ENCODE data around the gene LRRIQ1. TPM values are rescaled to one million over a fixed set of nuclear protein-coding genes. Genes with fewer than 3 reads are reported as not detected.
A peak's percentile ranks its signal among the peaks of the same experiment; 100 is the strongest.

LRRIQ1 gene
- total and polyA plus RNA-seq, 2 donors from 2014 or later, result 2.4 to 8.5 TPM

DNA sequence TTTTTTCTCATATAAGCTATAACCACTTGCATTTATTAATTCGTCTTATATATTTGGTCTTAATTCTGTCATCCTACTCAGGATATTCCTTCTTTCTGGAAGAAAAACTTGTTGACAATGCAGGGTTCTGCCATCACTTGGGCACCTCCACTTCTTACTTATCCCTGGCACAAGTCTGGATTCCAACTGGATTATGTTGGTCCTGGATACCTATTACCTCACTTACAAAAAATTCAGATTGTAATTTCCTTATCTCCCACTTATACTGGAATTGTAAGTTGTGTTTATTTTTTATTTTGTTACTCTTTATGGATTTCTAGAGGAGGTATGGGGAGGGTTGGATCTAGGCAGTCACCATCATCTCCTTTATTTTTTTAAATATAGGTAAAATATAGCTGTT, 36.7 kb downstream of the LRRIQ1 start:
- FAIRE-seq (no peak), DNase-seq (no peak)
- intact Hi-C loops (cut with DNase I), result no loop called here
- Histone ChIP-seq H3K4me3 (ENCODE audit: low read length in 3 of 3) (no peak overlapping the region), H3K27ac (ENCODE audit: low read depth in 2 of 2, low read length in 2 of 2) (no peak overlapping the region), H3K36me3 (ENCODE audit: control insufficient read depth in 2 of 3, insufficient read depth in 3 of 3, low read length in 3 of 3) (no peaks in the 10 kb centered on the region), H3K9ac (ENCODE audit: low read length in 3 of 3) (no peak overlapping the region), H3K9me3 (ENCODE audit: control insufficient read depth in 2 of 3, insufficient read depth in 1 of 3, low read length in 3 of 3) (no peaks in the 10 kb centered on the region), H3K4me1 (ENCODE audit: control insufficient read depth in 2 of 3, insufficient read depth in 2 of 3, low read depth in 1 of 3, low read length in 3 of 3) (no peaks in the 10 kb centered on the region), H3K27me3 (ENCODE audit: control insufficient read depth, insufficient read depth, low read length) (no peaks in the 10 kb centered on the region)
- TF ChIP-seq, protein P1, sequence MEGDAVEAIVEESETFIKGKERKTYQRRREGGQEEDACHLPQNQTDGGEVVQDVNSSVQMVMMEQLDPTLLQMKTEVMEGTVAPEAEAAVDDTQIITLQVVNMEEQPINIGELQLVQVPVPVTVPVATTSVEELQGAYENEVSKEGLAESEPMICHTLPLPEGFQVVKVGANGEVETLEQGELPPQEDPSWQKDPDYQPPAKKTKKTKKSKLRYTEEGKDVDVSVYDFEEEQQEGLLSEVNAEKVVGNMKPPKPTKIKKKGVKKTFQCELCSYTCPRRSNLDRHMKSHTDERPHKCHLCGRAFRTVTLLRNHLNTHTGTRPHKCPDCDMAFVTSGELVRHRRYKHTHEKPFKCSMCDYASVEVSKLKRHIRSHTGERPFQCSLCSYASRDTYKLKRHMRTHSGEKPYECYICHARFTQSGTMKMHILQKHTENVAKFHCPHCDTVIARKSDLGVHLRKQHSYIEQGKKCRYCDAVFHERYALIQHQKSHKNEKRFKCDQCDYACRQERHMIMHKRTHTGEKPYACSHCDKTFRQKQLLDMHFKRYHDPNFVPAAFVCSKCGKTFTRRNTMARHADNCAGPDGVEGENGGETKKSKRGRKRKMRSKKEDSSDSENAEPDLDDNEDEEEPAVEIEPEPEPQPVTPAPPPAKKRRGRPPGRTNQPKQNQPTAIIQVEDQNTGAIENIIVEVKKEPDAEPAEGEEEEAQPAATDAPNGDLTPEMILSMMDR (IDR thresholded peaks at IDR 0.05; ENCODE audit: borderline replicate concordance, extremely low read depth, insufficient read depth), result no peak

GRCh38 chr12:85076688-85077430, 40.7 kb downstream of the LRRIQ1 start:
- no peaks in the 10 kb centered on the region for H3K4me1 ChIP-seq (ENCODE audit: control insufficient read depth in 2 of 3, insufficient read depth in 2 of 3, low read depth in 1 of 3, low read length in 3 of 3)
- no peak overlapping the region for H3K27ac ChIP-seq (ENCODE audit: low read depth in 2 of 2, low read length in 2 of 2)
- TF ChIP-seq, protein P1 (IDR thresholded peaks at IDR 0.05; ENCODE audit: borderline replicate concordance, extremely low read depth, insufficient read depth), result peak; percentile 45
- intact Hi-C loops (cut with DNase I), result no loop called here
- FAIRE-seq, result no peak
- no peaks in the 10 kb centered on the region for H3K36me3 ChIP-seq (ENCODE audit: control insufficient read depth in 2 of 3, insufficient read depth in 3 of 3, low read length in 3 of 3)
- H3K9me3 ChIP-seq (ENCODE audit: control insufficient read depth in 2 of 3, insufficient read depth in 1 of 3, low read length in 3 of 3), result no peaks in the 10 kb centered on the region
- DNase-seq, result peak in 2 of 5 donors; percentile 68 to 84
- H3K27me3 ChIP-seq (ENCODE audit: control insufficient read depth, insufficient read depth, low read length), result no peaks in the 10 kb centered on the region
- H3K4me3 ChIP-seq (ENCODE audit: low read length in 3 of 3), result no peak overlapping the region
- no peak overlapping the region for H3K9ac ChIP-seq (ENCODE audit: low read length in 3 of 3)

GRCh38 chr12:85085066-85085465, 48.9 kb downstream of the LRRIQ1 start:
- Histone ChIP-seq H3K9ac (ENCODE audit: low read length in 3 of 3) (no peak overlapping the region), H3K27ac (ENCODE audit: low read depth in 2 of 2, low read length in 2 of 2) (no peak overlapping the region), H3K36me3 (ENCODE audit: control insufficient read depth in 2 of 3, insufficient read depth in 3 of 3, low read length in 3 of 3) (no peaks in the 10 kb centered on the region), H3K27me3 (ENCODE audit: control insufficient read depth, insufficient read depth, low read length) (no peaks in the 10 kb centered on the region), H3K4me3 (ENCODE audit: low read length in 3 of 3) (no peak overlapping the region), H3K4me1 (ENCODE audit: control insufficient read depth in 2 of 3, insufficient read depth in 2 of 3, low read depth in 1 of 3, low read length in 3 of 3) (no peaks in the 10 kb centered on the region), H3K9me3 (ENCODE audit: control insufficient read depth in 2 of 3, insufficient read depth in 1 of 3, low read length in 3 of 3) (peaks cover 0 to 3% (median 0%) of the 10 kb centered on the region in 3 donors)
- FAIRE-seq (no peak), DNase-seq (no peak)
- intact Hi-C loops (cut with DNase I), result no loop called here
- TF ChIP-seq, protein P1 (IDR thresholded peaks at IDR 0.05; ENCODE audit: borderline replicate concordance, extremely low read depth, insufficient read depth), result no peak

Measured in kidney (tissue), 14 donors.